ENCODE results near the gene ZFHX2. TPM values are rescaled to one million over a fixed set of nuclear protein-coding genes. Genes with fewer than 3 reads are reported as not detected.

Gene ZFHX2
- total and polyA plus RNA-seq, 3 donors from 2014 or later, result 9.2 to 34.3 (median 21.2) TPM

DNA sequence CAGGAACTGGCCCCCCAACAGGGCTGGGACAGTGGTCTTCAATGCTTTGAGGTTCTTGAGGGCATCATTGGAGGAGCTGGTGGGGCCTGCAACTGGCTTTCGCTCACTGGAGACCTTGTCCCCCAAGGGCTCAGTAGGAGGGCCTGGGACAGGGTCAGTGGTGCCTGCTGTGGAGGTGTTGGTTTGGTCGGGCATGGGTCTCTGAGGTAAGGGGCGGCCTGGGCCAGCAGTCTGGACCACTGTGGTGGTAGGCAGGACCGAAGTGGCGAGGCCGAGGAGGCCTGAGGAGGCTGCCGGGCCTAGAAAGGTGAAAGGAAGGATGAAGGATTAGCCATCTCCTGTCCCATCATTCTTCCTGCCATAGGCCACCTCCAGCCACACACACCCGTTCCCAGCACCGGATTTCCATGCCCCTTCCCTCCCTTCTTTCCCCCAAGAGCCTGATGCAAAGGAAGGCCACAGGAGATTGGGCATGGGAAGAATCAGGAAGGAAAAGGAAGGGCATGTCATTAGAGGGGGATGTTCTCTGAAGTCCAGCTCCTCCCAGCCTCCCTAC, 28.8 kb downstream of the ZFHX2 start:
- Histone ChIP-seq H3K4me1 (no peaks in the 10 kb centered on the region), H3K36me3 (ENCODE audit: low read depth, missing control alignments) (no peaks in the 10 kb centered on the region), H3K9me3 (no peaks in the 10 kb centered on the region), H3K27ac (no peak overlapping the region), H3K27me3 (no peaks in the 10 kb centered on the region), H3K4me3 (no peak overlapping the region)
- no peak for DNase-seq
- 89 to 93% methylated on average over 8 to 9 of the region's 9 CpGs for WGBS, 2 donors
- TF ChIP-seq, protein P1, sequence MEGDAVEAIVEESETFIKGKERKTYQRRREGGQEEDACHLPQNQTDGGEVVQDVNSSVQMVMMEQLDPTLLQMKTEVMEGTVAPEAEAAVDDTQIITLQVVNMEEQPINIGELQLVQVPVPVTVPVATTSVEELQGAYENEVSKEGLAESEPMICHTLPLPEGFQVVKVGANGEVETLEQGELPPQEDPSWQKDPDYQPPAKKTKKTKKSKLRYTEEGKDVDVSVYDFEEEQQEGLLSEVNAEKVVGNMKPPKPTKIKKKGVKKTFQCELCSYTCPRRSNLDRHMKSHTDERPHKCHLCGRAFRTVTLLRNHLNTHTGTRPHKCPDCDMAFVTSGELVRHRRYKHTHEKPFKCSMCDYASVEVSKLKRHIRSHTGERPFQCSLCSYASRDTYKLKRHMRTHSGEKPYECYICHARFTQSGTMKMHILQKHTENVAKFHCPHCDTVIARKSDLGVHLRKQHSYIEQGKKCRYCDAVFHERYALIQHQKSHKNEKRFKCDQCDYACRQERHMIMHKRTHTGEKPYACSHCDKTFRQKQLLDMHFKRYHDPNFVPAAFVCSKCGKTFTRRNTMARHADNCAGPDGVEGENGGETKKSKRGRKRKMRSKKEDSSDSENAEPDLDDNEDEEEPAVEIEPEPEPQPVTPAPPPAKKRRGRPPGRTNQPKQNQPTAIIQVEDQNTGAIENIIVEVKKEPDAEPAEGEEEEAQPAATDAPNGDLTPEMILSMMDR (IDR thresholded peaks at IDR 0.05), result no peak
- TF ChIP-seq POLR2A (IDR thresholded peaks at IDR 0.05), result no peak
- intact Hi-C loops (cut with DNase I; ENCODE audit: low total_unique reads), result no loop called here

DNA sequence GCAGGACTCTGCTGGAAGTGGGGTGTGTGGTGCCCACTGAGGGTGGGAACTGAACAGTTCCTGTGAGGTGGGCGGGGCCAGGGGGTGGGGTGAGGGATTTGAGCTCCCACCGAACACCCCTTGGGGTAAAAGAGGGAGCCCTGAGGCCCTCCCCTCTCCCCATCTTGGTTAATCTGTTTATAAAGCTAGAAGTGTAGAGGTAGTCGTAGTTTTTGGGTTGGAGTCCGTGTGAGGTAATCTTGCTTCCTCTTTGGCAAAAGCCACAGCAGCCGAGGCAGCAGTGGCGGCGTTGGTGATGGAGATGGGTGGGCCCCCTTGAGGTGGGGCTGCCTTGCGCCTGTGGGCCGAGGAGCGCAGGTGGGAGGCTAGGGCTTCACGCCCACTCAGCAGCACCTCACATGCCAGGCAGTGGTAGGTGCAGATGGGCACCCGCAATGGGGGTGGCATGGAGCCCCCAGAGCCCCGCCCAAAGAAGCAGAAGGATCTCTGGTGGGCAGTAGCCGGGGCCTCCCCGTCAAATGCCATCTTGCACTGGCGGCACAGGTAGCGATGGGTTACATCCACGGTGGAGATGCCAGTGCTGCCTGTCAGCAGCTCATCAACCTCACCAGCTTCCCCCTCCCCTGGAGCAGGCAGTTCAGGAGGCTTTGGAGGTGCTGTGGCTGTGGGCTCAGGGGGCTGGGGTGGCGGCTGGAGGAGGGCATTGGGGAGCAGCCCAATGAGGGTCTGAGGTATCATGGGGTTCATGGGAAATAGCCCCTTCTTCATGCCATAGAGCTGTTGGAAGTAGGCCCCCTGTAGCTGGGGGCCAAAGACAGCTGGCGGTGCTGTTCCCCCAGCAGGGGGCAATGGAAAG, 29.6 kb downstream of the ZFHX2 start:
- TF ChIP-seq, protein P1 (IDR thresholded peaks at IDR 0.05), result no peak
- no peak for TF ChIP-seq POLR2A (IDR thresholded peaks at IDR 0.05)
- no peaks in the 10 kb centered on the region for H3K9me3 ChIP-seq
- H3K4me3 ChIP-seq, result no peak overlapping the region
- no peaks in the 10 kb centered on the region for H3K27me3 ChIP-seq
- no peak overlapping the region for H3K27ac ChIP-seq
- intact Hi-C loops (cut with DNase I; ENCODE audit: low total_unique reads), result no loop called here
- no peaks in the 10 kb centered on the region for H3K36me3 ChIP-seq (ENCODE audit: low read depth, missing control alignments)
- H3K4me1 ChIP-seq, result no peaks in the 10 kb centered on the region
- WGBS, 2 donors, result 82 to 88% methylated on average over 9 to 18 of the region's 20 CpGs
- DNase-seq, result no peak

DNA sequence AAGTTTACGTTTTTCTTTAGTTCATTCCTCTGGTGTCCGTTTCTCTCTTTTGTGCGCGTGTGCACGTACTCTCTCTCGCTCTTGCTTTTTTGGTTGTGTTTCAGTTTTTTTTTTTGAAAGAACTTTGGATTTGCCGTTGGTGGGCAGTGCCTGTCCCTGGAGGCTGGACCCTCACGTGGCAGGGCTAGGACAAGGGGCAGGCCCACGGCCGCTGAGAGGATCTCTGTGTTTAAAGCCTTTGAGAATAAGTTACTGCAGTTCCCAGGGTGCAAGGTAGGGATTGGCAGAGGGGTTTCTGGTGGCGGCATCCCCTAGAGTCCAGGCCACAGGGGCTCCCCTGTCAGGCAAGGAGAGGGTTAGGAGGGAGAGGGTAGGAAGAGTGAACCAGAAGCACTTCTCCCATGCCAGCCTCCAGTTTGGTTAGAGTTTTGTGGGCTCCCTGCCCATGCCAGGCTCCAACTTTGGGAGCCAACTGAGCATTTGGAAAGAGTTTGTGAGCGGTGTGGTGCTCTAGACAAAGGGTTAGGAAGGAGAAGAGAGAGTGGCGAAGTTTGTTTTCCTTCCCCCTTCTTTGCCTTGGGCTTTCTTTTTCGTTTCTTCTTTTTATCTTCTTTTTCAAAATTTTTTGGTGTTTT, 30.5 kb downstream of the ZFHX2 start:
- intact Hi-C loops (cut with DNase I; ENCODE audit: low total_unique reads), result no loop called here
- no peak for DNase-seq
- no peaks in the 10 kb centered on the region for H3K36me3 ChIP-seq (ENCODE audit: low read depth, missing control alignments)
- WGBS, 2 donors, result 83 to 86% methylated on average over 14 of the region's 14 CpGs
- H3K4me1 ChIP-seq, result no peaks in the 10 kb centered on the region
- no peaks in the 10 kb centered on the region for H3K9me3 ChIP-seq
- no peak overlapping the region for H3K4me3 ChIP-seq
- H3K27me3 ChIP-seq, result no peaks in the 10 kb centered on the region
- H3K27ac ChIP-seq, result no peak overlapping the region
- TF ChIP-seq, protein P1 (IDR thresholded peaks at IDR 0.05), result no peak

DNA sequence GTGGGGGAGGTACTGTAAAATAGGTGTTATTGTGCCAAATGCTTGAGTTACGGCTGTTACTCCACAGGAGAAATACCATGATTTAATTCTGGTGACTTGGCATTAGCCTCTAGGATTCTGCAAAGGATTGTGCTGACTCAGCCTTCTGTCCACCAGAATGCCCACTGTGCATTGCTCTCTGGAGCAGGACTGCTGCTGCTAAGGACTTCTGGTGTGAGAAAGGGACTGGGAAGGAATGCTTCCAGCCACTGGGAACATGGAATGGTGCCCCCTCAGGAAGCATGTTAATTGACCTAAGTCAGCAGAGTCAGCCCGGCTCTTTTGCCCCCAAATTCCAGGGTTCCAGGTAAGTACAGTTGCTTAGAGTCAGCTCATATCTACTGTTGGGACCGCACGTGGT, 32.9 kb downstream of the ZFHX2 start:
- intact Hi-C loops (cut with DNase I; ENCODE audit: low total_unique reads), result no loop called here
- Histone ChIP-seq H3K36me3 (ENCODE audit: low read depth, missing control alignments) (no peaks in the 10 kb centered on the region), H3K27ac (no peak overlapping the region), H3K4me3 (no peak overlapping the region), H3K9me3 (no peaks in the 10 kb centered on the region), H3K4me1 (no peaks in the 10 kb centered on the region), H3K27me3 (no peaks in the 10 kb centered on the region)
- 82 to 83% methylated on average over 4 of the region's 4 CpGs for WGBS, 2 donors
- DNase-seq, result no peak
- TF ChIP-seq, protein P1 (IDR thresholded peaks at IDR 0.05), result no peak
- TF ChIP-seq POLR2A (IDR thresholded peaks at IDR 0.05), result no peak

Data from testis (tissue), 3 donors.